Activated CD4-positive, alpha-beta T cell treated with anti-CD3 and anti-CD28 coated beads, Interleukin-2, amount 50 U/mL, for 16 hours (primary cell): ENCODE measurements around the gene ENAM.
"Not testable (repeated sequence)": the region's sequence is repeated elsewhere in the genome, so short reads cannot be mapped to it uniquely, and the experiment has no call there.

Experiments
- DNase-seq: peaks from one replicate; pipeline ENCODE4 v3.0.0-alpha.2; 2020

The ENAM gene

GRCh38 chr4:70682142-70682541, 53.6 kb downstream of the ENAM start:
- DNase-seq = not testable (repeated sequence)

- DNase-seq = peak; percentile 14
These were observed 58.8 kb downstream of the ENAM start for GRCh38 chr4:70687392-70687791.

- DNase-seq = peak; percentile 95
These were observed 59.6 kb downstream of the ENAM start, which contains the start of gene UTP3 for GRCh38 chr4:70687821-70688794. Gene UTP3, plus strand, starts transcription at chr4:70688532. Its CDS starts 146 bp downstream, at chr4:70688678.

GRCh38 chr4:70688795-70689231, 60.3 kb downstream of the ENAM start:
- DNase-seq = no peak

GRCh38 chr4:70691661-70692060, 63.1 kb downstream of the ENAM start:
- DNase-seq = no peak

- DNase-seq = not testable (repeated sequence)
These were observed 66.1 kb downstream of the ENAM start for GRCh38 chr4:70694633-70695032.
